Kidney epithelial cell (primary cell): Measurements from ENCODE around the gene PLXND1. TPM values are rescaled to one million over a fixed set of nuclear protein-coding genes. Genes with fewer than 3 reads are reported as not detected.

Experiments used
- DNase-seq: peaks from one replicate; pipeline ENCODE4 v3.0.0-alpha.2; 2010; ENCODE audit warnings: low read depth
- H3K27me3 ChIP-seq: 2 replicates; pipeline ENCODE4 v1.6.0; 2011; ENCODE audit warnings: low read length; ENCODE audit not compliant: control insufficient read depth, insufficient read depth
- H3K36me3 ChIP-seq: 2 replicates; pipeline ENCODE4 v1.5.1; 2011; ENCODE audit warnings: low read length; ENCODE audit not compliant: control insufficient read depth, insufficient read depth
- H3K4me3 ChIP-seq: 2 replicates; pipeline ENCODE4 v1.5.1; 2011; ENCODE audit warnings: low read depth, mild to moderate bottlenecking, control low read depth, low read length
- total RNA-seq: library from RNA; depleted of rRNA; stranded (reverse); fragments of >200 nt; gene quantifications from 2 replicates; pipeline ENCODE4 v1.2.3, GENCODE V29; 2015
- TF ChIP-seq, protein P1 (sequence below): IDR thresholded peaks from 2 replicates; pipeline ENCODE4 v1.5.1; 2011; ENCODE audit warnings: mild to moderate bottlenecking, moderate library complexity, low read length, control low read depth, inconsistent platforms; ENCODE audit not compliant: insufficient read depth, poor library complexity, severe bottlenecking

PLXND1 gene
- total RNA-seq, 1 donor from 2014 or later: 103 TPM

DNA sequence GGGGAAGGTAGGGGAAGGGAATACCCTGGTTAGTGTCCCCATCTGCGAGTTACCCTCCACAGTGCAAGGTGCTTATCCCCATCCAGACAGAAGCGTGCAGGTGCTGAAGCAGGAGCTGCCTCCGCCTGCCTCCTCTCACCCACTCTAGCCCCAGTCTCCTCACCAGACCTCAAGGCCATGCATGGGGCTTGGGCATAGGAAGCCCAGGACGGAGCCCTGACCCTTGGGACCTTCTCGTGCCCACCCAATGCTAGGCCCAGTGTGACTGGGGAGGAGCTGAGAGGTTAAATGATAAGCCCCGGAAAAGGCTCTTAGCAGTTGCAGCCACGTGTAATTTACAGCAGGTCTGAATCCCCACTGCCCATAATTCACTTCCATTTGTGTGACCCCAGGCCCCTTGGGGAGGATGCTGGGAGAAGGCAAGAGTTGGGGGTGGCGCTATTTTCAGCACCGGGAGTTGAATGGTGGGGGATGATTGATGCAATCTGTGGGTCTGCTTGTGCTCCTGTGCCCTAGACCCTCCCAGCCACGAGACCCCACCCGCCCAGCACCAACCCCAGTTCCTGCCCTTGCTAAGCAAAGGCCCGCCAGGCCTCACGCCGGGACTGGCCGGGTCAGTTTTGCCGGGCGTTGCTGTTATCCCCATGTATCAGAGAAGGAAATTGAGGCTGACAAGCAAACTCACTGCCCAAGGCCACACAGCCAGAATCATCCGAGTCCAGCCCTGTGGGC is 14.5 kb upstream of the PLXND1 start:
- no peak for DNase-seq
- TF ChIP-seq, protein P1, sequence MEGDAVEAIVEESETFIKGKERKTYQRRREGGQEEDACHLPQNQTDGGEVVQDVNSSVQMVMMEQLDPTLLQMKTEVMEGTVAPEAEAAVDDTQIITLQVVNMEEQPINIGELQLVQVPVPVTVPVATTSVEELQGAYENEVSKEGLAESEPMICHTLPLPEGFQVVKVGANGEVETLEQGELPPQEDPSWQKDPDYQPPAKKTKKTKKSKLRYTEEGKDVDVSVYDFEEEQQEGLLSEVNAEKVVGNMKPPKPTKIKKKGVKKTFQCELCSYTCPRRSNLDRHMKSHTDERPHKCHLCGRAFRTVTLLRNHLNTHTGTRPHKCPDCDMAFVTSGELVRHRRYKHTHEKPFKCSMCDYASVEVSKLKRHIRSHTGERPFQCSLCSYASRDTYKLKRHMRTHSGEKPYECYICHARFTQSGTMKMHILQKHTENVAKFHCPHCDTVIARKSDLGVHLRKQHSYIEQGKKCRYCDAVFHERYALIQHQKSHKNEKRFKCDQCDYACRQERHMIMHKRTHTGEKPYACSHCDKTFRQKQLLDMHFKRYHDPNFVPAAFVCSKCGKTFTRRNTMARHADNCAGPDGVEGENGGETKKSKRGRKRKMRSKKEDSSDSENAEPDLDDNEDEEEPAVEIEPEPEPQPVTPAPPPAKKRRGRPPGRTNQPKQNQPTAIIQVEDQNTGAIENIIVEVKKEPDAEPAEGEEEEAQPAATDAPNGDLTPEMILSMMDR: no peak
- Histone ChIP-seq H3K4me3 (no peak overlapping the region), H3K36me3 (no peaks in the 10 kb centered on the region), H3K27me3 (no peaks in the 10 kb centered on the region)

DNA sequence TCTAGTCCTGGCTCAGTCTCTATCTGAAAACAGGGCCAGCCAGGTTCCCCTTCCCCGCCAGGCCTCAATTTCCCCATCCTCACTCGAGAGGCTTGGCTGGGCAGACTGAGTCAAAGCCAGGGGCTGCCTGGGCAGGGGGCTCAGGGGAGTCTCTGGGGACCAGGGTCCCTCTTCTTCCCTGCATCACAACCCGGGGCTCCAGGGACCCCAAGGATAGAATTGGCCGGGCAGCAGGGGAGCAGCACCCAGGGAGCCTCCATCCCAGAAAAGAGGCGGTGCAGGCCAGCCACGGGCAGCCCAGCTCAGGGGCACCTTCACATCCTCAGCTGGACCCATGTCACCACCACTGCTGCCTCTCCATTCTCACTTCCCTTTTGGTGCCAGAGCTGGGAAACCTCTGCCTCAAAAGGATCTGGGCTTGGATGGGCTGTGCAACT is 13.3 kb upstream of the PLXND1 start:
- Histone ChIP-seq H3K27me3 (no peaks in the 10 kb centered on the region), H3K36me3 (no peaks in the 10 kb centered on the region)
- TF ChIP-seq, protein P1: no peak

DNA sequence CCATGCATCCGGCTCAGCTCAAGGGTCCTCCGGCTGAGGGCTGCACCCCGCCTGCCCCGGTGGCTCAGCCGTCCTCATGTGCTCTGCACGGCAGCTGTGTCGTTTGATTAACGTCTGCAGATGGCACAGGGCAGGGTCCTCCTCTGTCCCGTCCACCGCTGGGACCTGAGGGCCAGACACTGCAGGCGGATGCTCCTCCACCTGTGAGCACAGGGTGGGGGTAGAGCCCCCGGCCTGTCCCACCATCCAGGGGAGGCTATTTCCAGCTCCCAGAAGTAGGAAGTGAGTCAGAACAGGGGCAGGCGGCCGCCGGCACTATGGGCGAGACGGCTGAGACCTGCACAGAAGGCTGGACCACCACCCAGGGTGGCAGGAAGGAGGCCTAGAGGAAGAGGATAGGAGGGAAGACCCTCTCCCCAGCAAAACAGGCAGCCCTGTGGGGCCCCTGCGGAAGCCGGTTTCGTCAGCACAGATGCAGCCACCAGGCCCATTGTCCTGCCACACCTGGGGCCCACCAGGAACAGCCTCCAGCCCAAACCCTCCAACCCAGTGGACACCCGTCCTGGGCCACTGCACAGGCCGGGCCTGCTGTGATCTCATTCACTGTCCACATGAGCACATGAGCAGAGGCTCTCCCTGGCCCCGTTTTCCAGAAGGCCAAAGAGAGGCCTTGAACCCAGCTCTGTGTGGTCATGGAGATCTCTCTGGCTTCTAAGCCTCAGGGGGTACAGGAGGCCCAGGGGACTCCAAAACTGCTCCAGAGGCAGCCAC is 12.6 kb upstream of the PLXND1 start:
- Histone ChIP-seq H3K27me3 (no peaks in the 10 kb centered on the region), H3K4me3 (no peak overlapping the region), H3K36me3 (no peaks in the 10 kb centered on the region)
- TF ChIP-seq, protein P1: no peak
- no peak for DNase-seq

More for the DNA sequence above, 13.3 kb upstream of the PLXND1 start:
- no peak overlapping the region for H3K4me3 ChIP-seq
- DNase-seq: no peak

DNA sequence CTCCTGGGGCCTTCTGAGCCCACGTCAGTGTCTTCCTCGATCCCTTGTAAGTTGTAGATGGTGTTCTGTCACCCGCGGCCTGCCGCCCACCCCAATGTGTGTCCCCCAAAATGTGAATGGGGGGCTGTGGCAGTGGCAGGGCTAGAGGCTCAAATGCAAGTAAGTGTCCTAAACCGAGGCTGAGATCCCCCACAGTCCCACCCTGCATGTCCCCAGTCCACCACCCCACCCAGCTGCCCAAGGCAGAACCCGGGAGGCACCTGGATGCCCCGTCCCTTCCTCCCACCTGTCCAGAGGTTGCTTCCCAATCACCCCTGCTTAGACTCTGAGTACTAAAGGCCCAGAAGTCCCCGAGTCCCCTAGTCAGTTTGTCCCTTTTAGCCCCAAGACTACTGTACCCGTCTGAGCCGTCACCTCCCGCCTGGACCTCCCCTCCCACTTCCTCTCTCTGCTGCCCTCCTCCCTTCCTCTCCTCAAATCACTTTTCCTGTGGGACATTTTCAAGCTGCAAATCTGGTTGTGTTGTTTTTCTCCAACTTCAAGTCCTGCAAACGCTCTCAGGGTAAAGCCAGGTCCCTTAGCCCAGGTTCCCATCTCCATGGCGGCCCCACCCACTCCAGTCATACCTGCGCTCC is 11.8 kb upstream of the PLXND1 start:
- DNase-seq: no peak
- no peaks in the 10 kb centered on the region for H3K27me3 ChIP-seq
- TF ChIP-seq, protein P1: no peak
- H3K4me3 ChIP-seq: no peak overlapping the region
- H3K36me3 ChIP-seq: no peaks in the 10 kb centered on the region

DNA sequence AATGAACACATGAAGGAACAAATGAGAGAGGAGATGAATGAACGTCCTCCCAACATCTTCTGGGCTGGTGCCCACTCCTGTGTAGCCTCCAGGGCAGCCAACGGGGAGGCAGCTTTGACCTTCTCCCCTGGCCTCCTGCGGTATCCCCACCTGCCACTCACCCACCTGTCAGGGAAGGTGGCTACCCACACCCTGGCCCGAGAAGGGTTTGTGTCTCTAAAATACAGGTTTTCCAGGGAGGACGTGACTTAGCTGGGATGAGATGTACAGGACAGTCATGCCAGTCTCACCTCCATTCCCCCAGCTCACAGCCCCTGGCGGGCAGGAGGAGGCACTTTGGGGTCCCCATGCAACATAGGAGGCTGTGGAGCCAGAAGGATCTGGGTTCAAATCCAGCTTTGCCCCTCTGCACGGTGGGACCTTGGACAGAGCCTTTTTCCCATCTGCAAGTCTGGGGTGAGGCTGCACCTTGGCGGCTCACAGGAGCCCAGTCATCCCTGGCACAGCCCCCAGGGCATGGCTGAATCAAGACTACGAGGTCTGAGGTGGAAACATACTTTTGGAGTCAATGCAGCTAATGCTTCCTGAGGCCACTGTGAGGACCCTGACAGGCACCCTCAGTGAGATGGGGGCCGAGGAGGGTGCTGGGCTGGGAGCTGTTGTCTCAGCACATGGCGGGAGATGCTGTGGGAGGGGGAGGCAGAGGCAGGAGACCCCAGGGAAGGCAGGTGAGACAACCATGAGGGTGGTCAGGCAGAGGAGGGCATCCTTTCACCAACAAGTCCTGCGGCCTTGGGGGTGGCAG is 11.1 kb upstream of the PLXND1 start:
- H3K4me3 ChIP-seq: no peak overlapping the region
- no peaks in the 10 kb centered on the region for H3K36me3 ChIP-seq
- no peak for DNase-seq
- H3K27me3 ChIP-seq: no peaks in the 10 kb centered on the region
- TF ChIP-seq, protein P1: no peak
